PC-9 (cell line): Measurements from ENCODE around the gene NDUFB5.

ENCODE experiments used
- EZH2 ChIP-seq: fragments of 200-600 bp; sonication (generic); IDR thresholded peaks from 2 replicates; pipeline ENCODE4 v1.8.0; 2017; ENCODE audit warnings: antibody characterized with exemption, low read depth
- TF ChIP-seq, protein P1 (sequence below): fragments of 200-600 bp; sonication (generic); conservative IDR thresholded peaks from 2 replicates; pipeline ENCODE4 v1.6.1; 2017; ENCODE audit warnings: mixed run types, antibody characterized with exemption, mild to moderate bottlenecking, moderate library complexity

GRCh38 chr3:179666436-179667035 is 61.9 kb downstream of the NDUFB5 start:
- TF ChIP-seq EZH2: no peak
- TF ChIP-seq, protein P1, sequence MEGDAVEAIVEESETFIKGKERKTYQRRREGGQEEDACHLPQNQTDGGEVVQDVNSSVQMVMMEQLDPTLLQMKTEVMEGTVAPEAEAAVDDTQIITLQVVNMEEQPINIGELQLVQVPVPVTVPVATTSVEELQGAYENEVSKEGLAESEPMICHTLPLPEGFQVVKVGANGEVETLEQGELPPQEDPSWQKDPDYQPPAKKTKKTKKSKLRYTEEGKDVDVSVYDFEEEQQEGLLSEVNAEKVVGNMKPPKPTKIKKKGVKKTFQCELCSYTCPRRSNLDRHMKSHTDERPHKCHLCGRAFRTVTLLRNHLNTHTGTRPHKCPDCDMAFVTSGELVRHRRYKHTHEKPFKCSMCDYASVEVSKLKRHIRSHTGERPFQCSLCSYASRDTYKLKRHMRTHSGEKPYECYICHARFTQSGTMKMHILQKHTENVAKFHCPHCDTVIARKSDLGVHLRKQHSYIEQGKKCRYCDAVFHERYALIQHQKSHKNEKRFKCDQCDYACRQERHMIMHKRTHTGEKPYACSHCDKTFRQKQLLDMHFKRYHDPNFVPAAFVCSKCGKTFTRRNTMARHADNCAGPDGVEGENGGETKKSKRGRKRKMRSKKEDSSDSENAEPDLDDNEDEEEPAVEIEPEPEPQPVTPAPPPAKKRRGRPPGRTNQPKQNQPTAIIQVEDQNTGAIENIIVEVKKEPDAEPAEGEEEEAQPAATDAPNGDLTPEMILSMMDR: no peak
